ENCODE measurements around the gene GNG7.

DNA sequence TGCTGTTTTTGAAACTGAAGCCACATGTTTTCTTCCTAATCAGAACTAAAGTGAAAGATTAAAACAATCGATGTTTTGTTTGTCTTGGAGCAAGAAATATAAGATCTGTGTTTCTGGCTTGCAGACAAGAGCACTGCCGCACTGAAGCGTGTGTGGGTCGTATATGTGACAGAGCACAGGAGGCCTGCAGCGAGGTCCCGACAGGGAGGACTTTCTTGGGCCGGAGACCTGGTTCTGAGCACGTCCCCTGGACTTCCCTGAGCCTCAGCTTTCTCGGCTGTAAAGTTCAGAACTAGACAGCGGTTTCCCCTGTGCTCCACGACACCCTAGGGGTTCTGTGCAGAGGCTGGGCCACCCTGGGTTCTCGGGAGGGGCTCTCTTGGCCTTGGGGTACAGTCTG, 166.0 kb downstream of the GNG7 start:
- TF ChIP-seq POLR2AphosphoS5 (IDR thresholded peaks at IDR 0.05; ENCODE audit: borderline replicate concordance, low read depth, low read length), result no peak
- no peak for TF ChIP-seq EZH2 (IDR thresholded peaks at IDR 0.05)
- no peak for TF ChIP-seq FOXP2 (optimal IDR thresholded peaks at IDR 0.05; ENCODE audit: control extremely low read depth, extremely low read length, insufficient read depth)
